ENCODE results near the gene CNTN4.

Gene CNTN4

DNA sequence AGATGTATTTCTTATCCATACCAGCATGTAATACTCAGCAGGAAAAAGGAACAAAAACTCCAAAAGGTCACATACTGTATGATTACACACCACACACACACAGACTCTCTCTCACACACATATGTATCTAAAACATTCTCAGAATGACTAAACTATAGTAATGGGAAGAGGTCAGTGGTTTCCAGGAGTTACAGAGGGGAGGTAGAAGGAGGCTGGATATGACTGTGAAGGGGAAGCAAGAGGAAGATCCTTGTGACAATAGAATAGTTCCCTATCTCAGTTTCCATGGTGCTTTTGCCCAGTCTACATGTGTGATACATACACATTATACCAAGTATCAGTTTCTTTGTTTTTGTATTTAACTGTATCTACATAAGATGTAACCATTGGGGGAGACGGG, 821.4 kb downstream of the CNTN4 start:
- no peak for DNase-seq (ENCODE audit: low read depth)

DNA sequence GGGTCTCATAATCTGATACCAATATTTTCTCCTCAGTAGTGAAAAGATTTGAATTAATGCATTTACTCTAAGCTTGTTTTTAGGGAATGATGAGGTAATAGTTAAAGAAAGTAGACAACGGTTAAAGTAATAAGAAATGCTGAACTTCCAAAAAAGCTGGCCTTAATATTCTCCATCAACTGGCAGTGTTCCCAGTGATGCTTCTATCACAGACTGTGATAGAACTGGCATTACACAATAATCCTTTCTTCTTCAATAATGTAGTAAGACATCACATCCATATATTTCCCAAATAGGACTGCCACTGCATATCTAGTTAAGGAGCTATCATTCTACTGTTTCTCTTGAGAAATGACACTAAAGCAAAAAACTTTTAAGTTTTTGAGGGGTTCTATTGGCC, 822.8 kb downstream of the CNTN4 start:
- no peak for DNase-seq (ENCODE audit: low read depth)

DNA sequence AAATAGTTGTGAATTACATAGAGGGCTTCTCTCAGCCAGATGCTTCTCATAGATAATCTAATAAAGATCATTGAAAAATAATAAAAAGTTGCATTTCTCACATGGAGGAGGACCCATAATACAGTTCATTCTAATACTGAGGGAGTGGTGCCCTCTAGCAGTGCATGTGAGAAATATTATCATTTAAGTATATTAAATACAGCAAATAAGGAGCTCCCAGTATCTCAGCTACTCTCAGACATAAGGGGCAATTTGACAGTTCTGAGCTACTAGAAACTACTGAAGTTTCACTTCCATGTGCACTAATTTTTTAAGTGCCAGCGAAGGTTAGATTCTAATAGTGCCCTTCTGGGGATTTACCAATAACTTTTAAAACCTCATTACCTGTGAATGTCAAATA, 823.2 kb downstream of the CNTN4 start:
- no peak for DNase-seq (ENCODE audit: low read depth)

DNA sequence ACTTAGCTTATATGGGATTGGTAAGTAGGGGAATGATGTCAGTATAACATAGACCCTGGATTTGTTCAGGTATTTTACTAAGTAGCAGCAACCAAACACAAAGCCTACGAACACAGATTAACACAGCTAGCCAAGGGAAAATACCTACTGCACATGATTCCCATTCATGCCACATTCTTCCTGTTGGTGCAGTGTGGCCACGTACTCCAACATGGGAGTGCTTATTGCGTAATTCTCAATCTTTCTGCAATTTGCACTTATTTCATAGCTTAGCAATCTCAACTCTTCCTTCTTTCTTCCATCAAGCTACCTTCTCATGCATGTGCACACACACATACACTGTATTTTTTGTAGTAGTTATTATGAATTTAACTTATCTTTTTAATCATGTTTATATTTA, 824.7 kb downstream of the CNTN4 start:
- DNase-seq (ENCODE audit: low read depth): no peak

DNA sequence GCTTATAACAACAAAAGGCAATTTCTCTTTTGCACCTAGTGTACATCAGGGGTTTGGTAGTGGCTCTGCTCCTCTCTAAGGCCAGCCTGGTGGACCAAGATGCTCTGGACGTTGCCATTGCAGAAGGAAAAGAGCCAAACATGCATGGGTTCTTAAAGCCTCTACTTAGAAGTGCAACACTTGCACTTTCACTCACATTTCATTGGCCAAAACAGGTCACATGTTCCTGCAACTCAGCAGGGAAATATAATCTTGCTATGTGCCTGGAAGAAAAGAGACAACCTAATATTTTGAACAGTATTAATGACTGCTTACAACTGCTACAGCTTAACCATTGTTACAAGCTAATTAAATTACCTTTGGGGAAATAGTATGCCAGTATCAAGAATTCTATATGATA, 828.6 kb downstream of the CNTN4 start:
- no peak for DNase-seq (ENCODE audit: low read depth)

DNA sequence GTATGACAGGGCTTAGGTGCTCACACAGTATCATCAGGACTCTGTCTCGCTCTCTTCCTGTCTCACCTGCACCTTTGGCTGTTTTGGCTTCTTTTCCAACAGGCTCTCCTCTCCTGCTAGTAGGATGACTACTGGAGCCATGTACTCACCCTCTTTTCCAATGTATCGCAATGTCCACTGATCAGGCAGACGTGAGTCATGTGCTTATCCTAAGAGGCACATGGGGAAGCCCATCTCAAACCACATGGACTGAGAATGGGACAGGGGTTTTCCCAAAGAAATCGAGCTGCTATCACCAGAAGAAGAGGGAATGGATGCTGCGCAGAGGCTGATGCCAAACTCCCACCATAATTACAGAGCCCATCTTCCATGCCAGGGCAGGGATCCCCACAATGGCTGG, 830.9 kb downstream of the CNTN4 start:
- DNase-seq (ENCODE audit: low read depth): no peak

DNA sequence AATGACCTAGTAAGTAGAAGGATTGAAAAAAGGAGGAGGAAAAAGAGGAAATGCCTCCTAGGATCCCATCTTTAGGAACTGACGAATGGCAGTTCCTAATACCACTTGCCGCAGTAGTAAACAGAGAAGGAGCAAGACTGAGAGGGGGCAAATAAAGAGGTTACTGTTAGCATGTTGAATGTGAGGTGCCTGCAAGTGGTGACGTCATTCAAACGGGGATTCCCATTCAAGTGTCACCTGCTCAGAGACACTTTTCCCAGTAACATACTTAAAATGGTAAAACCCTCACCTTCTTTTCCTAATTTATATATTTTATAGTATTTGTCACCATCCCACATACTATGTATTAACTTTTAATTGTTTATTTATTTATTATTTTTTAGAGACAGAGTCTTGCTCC, 832.6 kb downstream of the CNTN4 start:
- DNase-seq (ENCODE audit: low read depth): no peak

DNA sequence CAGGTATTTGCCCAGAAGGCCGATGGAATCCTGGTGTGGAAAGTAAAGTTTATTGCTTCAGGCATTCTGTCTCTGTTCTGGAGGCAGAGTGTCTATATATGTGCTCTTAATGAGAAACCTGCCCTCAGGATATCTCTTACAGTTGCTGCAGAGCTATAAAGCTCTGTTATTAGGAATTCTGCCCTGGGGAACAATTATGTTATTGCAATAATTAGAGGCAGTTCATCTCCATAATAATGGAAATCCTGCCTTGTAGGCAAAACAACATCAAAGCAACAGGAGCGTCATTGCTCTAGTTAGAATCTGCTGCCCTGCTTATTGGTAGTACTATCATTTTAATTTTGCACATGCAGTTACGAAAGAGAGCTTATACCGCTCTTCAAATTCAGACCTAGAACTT, 835.9 kb downstream of the CNTN4 start:
- DNase-seq (ENCODE audit: low read depth): no peak

DNA sequence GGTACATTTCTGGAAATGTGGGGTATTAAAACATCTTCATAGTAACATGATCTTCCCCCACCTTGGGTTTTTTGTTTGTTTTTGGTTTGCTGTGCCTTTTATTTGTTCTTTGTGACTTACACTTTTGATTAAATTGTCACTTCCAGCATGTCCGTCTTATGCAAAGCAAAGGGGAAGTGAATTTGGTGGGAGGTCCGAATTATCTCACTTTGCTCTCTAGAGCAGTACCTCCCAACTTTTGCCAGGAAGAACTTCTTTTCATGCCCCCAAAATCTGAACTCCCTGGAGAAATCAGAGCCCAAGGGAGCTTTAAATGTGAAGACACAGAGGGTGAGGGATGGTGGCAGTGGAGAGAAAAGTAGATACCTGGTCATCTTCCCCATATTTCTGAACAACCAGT, 838.4 kb downstream of the CNTN4 start:
- no peak for DNase-seq (ENCODE audit: low read depth)

DNA sequence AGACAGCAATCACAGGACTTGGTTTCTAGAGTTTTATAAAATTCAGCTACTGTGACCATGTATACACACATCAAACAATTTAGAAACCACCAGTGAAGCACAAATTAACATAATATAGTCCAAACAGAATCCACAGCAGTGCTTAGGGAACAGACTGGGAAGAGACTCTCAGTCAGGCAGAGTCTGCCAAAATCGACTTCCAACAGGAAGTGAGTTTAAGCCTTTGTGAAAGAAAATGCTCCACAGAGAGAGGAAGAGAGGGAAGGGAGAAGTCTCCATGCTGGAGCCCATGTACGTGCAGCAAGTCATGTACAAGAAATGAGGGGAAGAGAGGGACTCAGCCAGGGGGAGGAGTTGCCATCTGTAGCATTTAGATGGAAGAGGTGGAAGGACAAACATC, 838.9 kb downstream of the CNTN4 start:
- DNase-seq (ENCODE audit: low read depth): no peak

DNA sequence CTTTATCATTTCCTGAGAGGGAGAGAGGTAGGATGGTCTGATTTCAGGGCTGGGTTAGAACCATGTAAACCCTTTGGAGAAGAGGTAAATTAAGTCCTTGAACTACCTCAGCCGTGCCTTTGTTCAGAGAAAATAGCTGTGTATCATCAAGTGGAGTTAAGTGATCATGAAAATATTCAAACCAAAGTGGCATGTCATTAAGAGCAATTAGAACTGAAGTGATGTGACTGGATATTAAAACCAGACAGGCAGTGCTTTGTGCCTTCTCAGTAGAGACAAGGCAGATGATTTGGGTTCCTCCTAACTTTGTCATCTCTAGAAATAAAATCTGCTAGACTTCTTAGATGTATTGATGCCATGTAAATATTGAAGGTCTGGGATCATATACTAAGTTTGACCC, 840.0 kb downstream of the CNTN4 start:
- no peak for DNase-seq (ENCODE audit: low read depth)

DNA sequence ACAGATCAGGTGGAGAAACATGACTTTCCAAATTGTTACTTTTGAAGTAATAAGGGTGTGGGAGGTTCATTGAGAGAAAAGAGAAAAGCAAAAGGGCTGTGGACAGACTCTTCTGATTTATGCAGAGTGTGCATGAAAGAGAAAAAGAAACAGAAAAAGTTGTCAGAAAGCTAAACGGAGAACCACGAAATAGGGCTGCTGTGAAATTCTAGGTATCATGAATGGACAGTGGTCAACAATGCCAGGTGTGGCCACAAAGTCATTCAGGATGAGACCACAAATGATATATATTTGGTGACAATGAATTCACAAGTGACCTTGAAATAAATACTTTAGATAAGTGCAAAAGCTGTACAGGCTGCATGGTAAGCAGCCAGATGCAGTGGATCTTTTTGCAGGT, 841.4 kb downstream of the CNTN4 start:
- no peak for DNase-seq (ENCODE audit: low read depth)

DNA sequence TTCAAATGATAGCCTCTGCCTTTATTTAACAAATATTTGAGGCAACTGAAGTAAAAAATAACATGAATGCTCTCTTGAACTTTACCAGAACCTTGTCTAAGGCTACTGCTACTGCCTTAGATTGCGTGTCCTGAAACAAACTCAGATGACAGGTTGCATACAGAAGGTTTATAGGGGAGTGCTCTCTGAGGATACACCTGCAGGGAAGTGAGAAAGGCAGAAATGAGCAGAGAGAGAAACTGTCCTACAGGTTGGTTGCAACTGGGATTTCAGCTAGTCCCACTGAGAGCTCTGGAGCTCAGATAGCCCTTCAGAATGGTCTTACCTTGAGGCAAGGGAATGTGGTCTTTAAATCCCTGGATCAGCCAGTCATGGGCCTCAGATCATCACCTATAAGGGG, 846.0 kb downstream of the CNTN4 start:
- no peak for DNase-seq (ENCODE audit: low read depth)

DNA sequence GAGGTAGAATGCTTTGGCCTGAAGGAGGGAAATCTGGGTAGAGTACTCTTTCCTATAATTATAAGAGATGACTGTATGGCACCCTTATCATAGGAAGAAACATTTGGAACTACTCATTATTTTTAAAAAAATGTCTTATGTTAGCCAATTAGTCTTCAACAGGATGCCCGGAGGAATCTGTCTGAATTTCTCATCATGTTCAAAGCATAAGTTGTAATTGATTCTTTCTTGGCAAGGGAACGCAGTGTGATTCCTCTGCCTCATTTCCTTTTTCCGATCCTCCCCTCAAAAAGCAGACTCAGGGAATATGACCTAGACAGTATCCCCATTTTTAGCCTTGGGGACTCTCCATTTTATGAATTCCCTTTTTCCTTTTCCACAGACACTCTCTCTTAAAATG, 846.5 kb downstream of the CNTN4 start:
- DNase-seq (ENCODE audit: low read depth): no peak

DNA sequence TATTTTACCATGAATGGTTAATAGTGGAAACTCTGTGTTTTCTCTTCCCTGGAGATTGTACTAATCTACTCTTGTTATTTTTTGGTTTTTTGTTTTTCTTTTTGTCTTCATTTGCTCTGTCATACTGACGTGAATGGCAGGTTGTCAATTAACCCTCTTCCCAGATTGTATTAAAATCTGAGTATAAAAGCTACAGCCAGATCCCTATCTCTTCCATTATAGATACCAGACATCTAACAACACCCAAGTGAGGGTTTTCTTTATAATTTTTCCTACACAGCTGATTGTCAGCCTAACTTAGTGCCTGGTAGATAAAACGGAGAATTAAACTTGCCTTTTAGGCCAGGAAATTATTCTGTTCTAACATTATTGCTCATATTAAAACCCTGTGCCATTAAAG, 848.9 kb downstream of the CNTN4 start:
- no peak for DNase-seq (ENCODE audit: low read depth)

DNA sequence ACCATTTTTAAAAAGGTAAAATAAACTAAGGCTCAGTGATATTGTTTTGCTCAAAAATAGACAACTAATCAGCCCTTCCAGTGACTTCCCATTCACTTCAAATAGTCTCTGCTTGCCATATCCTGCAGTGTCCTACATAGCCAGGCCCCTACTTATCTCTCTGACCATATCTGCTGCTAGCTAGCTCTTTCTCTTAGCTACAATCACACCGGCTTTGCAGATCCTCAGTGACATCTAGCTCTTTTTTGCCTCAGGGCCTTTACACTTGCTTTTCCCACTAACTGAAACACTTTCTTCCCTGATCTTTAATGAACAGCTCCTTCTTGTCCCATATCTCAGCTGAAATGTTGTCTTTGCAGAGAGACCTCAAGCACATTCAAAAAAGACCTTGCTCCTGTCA, 850.2 kb downstream of the CNTN4 start:
- no peak for DNase-seq (ENCODE audit: low read depth)

DNA sequence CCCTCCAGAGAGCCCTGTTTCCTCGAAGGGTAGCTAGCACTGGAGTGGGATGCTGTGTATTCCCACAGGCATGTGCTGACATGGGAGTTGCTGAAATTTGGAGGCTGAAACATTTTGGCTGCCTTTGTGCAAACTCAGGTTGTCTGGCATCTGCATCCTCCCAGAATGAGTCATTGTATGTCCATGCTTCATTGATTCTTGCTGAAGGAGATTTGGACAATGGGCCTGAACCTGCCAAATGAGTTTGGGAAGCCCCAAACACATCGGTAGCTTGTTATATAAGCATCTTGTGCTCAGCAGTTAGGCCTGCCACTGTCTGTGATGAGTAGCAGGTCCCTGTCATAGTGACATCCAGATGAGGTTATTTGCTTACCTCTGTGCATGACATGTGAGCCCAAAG, 851.5 kb downstream of the CNTN4 start:
- no peak for DNase-seq (ENCODE audit: low read depth)

DNA sequence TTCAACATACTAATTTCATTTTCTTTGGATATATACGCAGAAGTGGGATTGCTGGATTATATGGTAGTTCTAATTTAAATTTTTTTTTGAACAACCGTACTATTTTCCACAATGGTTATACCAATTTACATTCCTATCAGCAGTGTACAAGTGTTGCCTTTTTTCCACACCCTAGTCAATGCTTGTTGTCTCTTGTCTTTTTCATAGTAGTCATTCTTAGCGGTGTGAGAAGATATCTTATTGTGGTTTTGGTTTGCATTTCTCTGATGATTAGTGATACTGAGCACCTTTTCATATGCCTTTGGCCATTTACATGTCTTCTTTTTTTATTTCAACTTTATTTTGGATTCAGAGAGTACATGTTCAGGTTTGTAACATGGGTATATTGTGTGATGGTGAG, 858.4 kb downstream of the CNTN4 start:
- no peak for DNase-seq (ENCODE audit: low read depth)

DNA sequence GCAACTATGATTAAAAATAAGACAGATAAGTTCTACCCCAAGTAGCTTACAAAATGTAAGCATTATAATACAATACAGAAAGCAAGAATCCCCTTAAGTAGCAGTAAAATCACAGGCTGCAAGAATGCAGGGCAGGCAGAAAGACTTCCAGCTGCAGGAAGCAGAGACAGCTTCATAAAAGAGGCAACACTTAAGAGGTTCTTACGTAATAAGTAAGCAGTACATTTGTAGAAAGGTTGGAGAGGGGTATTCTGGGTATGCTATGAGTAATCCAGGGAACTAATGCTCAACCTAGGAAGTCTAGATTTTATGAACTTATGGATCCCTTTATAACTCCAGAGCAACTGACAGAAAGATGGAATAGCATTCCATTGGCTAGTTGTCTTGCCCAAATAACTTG, 859.9 kb downstream of the CNTN4 start:
- DNase-seq (ENCODE audit: low read depth): no peak

DNA sequence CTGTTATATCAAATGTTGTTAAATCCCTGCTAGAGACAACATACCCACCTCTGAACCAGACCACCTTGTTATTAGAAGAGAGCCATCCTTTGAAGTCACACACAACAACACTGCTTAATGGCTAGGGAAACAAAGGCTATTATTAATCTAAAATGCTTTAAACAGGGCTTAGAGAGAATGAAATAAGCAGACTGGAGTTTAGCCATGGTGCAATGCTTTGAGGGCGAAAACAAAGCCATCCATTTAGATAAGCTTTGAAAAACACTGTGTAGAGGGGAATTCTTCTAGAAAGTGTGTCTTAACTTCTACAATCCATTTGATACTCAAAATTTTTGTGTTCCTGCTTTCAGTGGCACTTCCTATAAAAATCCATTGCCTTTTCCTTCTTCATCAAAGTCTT, 862.9 kb downstream of the CNTN4 start:
- DNase-seq (ENCODE audit: low read depth): no peak

DNA sequence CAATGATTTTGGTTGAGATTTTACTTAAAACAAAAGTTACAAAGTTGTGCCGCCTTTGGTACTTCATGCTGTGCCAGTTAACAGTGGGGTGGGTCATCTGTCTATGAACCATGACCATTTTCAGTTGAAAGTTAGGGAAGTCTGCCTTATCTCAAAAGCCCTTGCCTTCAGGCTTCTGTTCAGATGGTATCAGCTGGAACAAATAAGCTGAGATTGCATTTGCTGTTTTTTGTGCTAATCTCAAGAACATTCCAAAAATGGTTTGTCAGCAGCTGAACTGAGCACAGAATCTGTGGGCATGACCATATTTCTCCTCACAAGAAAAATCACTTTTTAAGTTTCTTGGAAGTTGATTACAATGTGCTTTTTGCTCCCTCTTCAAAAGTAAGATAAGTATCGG, 869.2 kb downstream of the CNTN4 start:
- no peak for DNase-seq (ENCODE audit: low read depth)

DNA sequence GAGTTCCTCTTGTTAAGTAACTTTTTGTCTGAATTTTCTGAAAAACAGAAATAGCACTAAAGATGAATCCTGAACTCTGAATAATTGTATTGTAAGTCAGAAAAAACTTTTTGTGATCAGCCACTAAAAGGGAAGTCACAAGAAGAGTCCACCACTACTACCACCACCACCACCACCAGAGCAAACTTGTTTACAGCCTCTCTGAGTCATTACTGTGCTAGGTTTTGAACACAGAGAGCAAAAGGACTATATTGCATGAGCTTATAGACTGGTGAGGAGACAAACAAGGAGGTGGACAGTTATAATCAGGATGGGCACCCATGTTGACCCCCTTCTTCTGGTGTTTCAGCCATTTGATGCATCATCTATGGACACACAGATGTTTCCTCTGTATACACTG, 869.8 kb downstream of the CNTN4 start:
- DNase-seq (ENCODE audit: low read depth): no peak

DNA sequence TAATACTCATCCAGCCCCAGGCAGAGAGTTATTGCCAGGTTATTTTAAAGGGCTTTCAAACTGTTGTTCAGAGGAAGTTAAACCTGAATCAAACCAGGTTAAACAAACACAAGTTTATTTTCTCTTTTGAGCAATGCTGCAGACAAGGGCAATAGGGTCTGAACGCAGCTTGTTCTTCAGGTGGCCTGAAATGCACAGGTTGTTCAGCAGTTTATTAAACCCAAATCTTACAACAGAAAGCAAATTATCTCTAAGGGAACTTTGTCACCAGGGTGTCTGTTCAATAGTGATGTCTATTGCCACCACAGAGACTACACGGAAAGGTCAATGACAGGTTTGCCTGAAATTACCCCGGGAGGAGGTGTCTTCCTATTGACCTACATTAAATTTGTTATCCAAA, 877.5 kb downstream of the CNTN4 start:
- DNase-seq (ENCODE audit: low read depth): no peak

DNA sequence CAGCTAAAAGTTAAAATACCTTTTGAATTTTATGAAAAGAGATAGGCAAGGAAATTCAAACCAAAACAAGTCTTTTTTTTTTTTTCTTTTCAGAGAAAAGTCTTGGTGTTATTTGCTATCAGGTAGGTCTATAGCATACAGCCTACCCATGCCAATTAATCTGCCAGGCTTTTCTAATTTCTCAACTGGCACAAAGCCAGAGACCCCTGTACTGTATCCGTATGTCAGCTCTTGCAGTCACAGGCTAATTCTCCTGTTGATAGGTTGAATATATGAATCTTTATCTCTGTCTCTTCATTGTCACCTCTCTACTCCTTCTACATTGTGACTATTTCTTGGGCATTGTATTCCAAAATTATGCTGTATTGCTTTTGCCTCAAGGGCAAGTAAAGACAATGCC, 878.1 kb downstream of the CNTN4 start:
- DNase-seq (ENCODE audit: low read depth): no peak

DNA sequence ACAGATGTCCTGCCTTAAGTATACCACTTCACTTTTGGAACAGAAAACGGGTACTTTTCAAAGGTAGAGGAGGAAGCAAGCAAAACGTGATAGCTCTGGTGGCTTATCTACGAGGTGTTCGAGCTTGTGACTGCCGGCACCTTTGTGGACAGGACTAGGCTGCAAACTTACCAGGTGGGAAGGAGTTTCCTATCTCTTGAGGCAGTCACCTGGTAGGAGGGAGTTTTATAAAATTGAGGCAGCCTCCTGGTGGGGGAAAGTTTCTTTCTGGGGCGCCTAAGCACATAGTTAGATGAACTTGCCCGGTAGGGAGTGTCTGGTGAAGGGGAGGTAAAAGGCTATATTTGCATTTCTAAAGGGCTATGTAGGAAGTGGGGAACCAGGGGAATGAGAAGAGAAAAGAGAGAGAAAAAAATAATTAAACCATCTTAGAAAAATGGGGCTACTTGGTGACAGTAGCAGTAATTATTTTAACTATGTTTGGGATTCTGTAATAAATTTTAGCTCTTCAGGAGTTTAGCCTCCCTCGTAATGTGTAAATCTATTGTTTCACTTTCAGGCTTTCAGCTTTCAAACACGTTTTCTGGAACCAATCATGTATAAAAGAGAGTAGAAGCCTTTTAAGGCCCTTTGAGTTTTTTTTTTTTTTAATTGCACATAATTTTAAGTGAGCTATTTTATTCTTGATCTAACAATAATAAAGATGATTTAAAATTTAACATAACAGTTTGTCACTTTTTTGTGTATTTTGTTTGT, 880.5 kb downstream of the CNTN4 start:
- DNase-seq (ENCODE audit: low read depth): no peak

Data from activated gamma-delta T cell treated with anti-CD3 and anti-CD28 coated beads, Interleukin-2, amount 50 U/mL, for 16 hours (primary cell).